Muscle layer of duodenum (tissue), 2 donors: ENCODE measurements around the gene VSTM2L.

Source experiments
- H3K27ac ChIP-seq: one replicate; pipeline ENCODE4 v1.7.0; 2013; ENCODE audit warnings: mild to moderate bottlenecking, low read length
- H3K27me3 ChIP-seq: one replicate; pipeline ENCODE4 v1.7.0; 2013; ENCODE audit warnings: low read depth, mild to moderate bottlenecking, control low read depth, low read length
- H3K36me3 ChIP-seq, 2 donors: one replicate each; pipeline ENCODE4 v1.7.0; 2013; ENCODE audit warnings: low read length in 2 of 2, control low read depth in 1 of 2, mild to moderate bottlenecking in 1 of 2; ENCODE audit not compliant: insufficient read depth in 2 of 2, control insufficient read depth in 1 of 2
- H3K4me1 ChIP-seq, 2 donors: one replicate each; pipeline ENCODE4 v1.7.0; 2013; ENCODE audit warnings: low read length in 2 of 2, mild to moderate bottlenecking in 2 of 2, control low read depth in 1 of 2, moderate library complexity in 1 of 2; ENCODE audit not compliant: insufficient read depth in 2 of 2, control insufficient read depth in 1 of 2
- H3K4me3 ChIP-seq, 2 donors: one replicate each; pipeline ENCODE4 v1.7.0; 2013; ENCODE audit warnings: low read length in 2 of 2, low read depth in 1 of 2, mild to moderate bottlenecking in 1 of 2
- H3K9me3 ChIP-seq, 2 donors: one replicate each; pipeline ENCODE4 v1.7.0; 2013; ENCODE audit warnings: low read length in 2 of 2, control low read depth in 1 of 2, mild to moderate bottlenecking in 1 of 2; ENCODE audit not compliant: control insufficient read depth in 1 of 2
- donor health status: healthy.

VSTM2L gene

GRCh38 chr20:37935435-37935834, 32.5 kb downstream of the VSTM2L start:
- Histone ChIP-seq H3K4me3 (no peak overlapping the region), H3K27ac (no peak overlapping the region), H3K4me1 (no peaks in the 10 kb centered on the region), H3K36me3 (no peaks in the 10 kb centered on the region), H3K27me3 (no peaks in the 10 kb centered on the region), H3K9me3 (no peaks in the 10 kb centered on the region)

GRCh38 chr20:37936041-37936440, 33.1 kb downstream of the VSTM2L start:
- H3K36me3 ChIP-seq = no peaks in the 10 kb centered on the region
- H3K27me3 ChIP-seq = no peaks in the 10 kb centered on the region
- H3K4me3 ChIP-seq = no peak overlapping the region
- H3K4me1 ChIP-seq = no peaks in the 10 kb centered on the region
- no peaks in the 10 kb centered on the region for H3K9me3 ChIP-seq
- no peak overlapping the region for H3K27ac ChIP-seq

DNA sequence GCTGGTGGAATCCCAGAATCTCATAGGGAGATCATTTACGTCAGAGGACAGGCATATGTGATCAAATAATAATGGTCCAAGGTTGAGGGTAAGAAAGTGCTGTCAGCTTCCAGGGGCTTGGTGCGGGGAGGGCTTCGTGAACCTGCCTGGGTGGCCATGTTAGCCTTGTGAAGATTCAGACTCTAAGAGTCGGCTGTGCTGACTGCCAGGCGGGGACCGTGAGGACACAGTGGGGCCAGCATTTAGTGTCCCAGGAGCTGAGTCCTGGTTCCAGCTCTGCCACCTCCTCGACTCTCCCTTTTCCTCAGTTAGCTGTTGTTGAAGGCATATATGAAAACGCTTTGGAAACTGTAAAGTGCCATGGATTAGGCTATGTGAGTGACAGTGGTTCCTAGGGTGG, 33.5 kb downstream of the VSTM2L start:
- Histone ChIP-seq H3K4me1 (no peaks in the 10 kb centered on the region), H3K27me3 (no peaks in the 10 kb centered on the region), H3K27ac (no peak overlapping the region), H3K36me3 (no peaks in the 10 kb centered on the region), H3K4me3 (no peak overlapping the region), H3K9me3 (no peaks in the 10 kb centered on the region)

- no peak overlapping the region for H3K4me3 ChIP-seq
- H3K27ac ChIP-seq = no peak overlapping the region
- H3K27me3 ChIP-seq = no peaks in the 10 kb centered on the region
- H3K9me3 ChIP-seq = no peaks in the 10 kb centered on the region
- no peaks in the 10 kb centered on the region for H3K4me1 ChIP-seq
- no peaks in the 10 kb centered on the region for H3K36me3 ChIP-seq
Observed at GRCh38 chr20:37937686-37938085, 34.8 kb downstream of the VSTM2L start.

DNA sequence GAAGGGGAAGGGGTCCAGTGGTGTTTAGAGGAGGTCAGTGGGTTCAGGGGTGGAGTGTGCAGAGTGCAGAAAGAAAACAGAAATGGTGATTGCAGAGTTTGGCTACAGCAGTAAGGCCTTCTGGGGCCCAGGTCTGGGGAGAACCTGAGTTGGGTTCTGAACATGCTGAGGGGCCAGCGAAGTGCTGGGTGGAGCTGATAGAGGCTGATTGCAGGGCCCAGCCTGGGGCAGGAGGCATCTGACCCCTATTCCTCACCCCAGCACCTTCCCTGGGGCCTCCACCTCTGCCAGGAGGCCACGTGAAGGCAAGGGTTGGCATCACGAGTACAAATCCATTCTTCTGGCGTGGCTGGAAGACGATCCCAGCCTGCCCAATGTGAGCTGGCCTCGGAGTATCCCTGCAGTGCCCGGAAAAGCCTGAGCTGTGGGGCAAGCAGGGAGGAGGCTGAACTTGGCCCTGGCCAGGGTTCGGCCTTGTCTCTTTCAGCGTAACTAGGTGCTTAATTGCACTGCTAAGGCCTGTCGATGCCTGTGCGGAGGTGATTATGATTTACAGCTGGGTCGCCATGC, 35.3 kb downstream of the VSTM2L start:
- Histone ChIP-seq H3K36me3 (no peaks in the 10 kb centered on the region), H3K27ac (no peak overlapping the region), H3K4me3 (no peak overlapping the region), H3K4me1 (no peaks in the 10 kb centered on the region), H3K27me3 (no peaks in the 10 kb centered on the region), H3K9me3 (no peaks in the 10 kb centered on the region)

DNA sequence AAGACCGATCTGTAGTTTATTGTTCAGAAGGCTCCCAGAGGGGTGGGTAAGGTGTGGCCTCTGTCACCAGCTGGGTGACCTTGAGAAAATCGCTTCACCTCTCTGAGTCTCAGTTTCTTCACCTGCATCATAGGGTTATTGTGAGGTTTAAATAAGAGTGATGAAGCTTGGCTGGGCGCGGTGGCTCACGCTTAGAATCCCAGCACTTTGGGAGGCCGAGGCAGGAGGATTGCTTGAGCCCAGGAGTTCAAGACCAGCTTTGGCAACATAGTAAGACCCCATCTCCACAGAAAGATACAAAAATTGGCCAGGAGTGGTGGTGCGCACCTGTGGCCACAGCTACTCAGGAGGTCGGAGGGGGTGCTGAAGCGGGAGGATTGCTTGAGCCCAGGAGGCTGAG, 36.0 kb downstream of the VSTM2L start:
- Histone ChIP-seq H3K9me3 (no peaks in the 10 kb centered on the region), H3K4me1 (no peaks in the 10 kb centered on the region), H3K36me3 (no peaks in the 10 kb centered on the region), H3K27me3 (no peaks in the 10 kb centered on the region), H3K27ac (no peak overlapping the region), H3K4me3 (no peak overlapping the region)

GRCh38 chr20:37939701-37940560, 37.0 kb downstream of the VSTM2L start:
- Histone ChIP-seq H3K4me1 (no peaks in the 10 kb centered on the region), H3K36me3 (no peaks in the 10 kb centered on the region), H3K27ac (no peak overlapping the region), H3K9me3 (no peaks in the 10 kb centered on the region), H3K4me3 (no peak overlapping the region), H3K27me3 (no peaks in the 10 kb centered on the region)

DNA sequence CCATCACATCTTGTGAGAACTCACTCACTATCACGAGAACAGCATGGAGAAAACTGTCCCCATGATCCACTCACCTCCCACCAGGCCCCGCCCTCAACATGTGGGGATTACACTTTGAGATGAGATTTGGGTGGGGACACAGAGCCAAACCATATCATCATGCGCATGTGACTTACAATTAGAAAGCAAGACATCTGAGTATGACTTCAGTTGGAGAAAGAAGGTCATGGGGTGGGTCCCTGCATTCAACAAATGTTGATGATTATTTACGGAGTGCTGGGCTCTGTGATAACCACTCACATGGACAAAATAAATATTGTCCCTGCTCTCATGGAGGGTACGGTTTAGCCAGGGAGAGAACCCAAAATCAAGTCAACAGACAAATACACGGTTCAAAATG, 37.9 kb downstream of the VSTM2L start:
- Histone ChIP-seq H3K27ac (no peak overlapping the region), H3K36me3 (no peaks in the 10 kb centered on the region), H3K4me3 (no peak overlapping the region), H3K4me1 (no peaks in the 10 kb centered on the region), H3K9me3 (no peaks in the 10 kb centered on the region), H3K27me3 (no peaks in the 10 kb centered on the region)

DNA sequence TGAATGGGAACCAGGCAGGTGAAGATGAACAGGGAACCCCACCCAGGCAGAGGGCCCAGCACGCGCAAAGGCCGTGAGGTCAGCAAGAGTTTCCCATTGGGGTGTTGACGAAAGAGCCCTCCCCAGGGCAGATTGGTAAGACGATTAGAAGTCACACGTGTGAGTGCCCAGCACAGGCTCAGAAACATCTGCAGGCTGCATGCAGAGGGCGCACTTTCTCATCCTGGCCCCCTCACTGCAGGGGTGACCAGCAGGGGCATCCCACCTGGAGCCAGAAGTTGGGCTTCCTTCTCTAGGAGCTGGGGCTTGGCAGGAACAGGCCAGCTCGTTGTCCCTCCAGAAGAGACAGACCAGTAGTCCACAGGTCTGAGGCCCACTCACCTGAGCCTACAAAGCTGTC, 38.4 kb downstream of the VSTM2L start:
- no peaks in the 10 kb centered on the region for H3K4me1 ChIP-seq
- H3K9me3 ChIP-seq = no peaks in the 10 kb centered on the region
- no peaks in the 10 kb centered on the region for H3K36me3 ChIP-seq
- H3K27me3 ChIP-seq = no peaks in the 10 kb centered on the region
- H3K27ac ChIP-seq = no peak overlapping the region
- H3K4me3 ChIP-seq = no peak overlapping the region

DNA sequence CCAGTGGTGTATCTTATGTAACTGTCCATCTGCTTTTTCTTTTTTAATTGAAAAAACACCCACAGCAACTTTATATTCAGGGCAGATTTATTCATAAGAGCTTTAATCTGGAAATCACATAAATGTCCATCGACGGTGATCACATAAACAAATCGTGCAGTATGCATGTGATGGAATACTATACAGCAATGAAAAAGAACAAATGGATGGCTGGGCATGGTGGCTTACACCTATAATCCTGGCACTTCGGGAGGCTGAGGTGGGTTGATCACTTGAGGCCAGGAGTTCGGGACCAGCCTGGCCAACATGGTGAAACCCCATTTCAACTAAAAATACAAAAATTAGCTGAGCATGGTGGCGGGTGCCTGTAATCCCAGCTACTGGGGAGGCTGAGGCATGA, 39.1 kb downstream of the VSTM2L start:
- Histone ChIP-seq H3K27ac (no peak overlapping the region), H3K4me3 (no peak overlapping the region), H3K27me3 (no peaks in the 10 kb centered on the region), H3K36me3 (no peaks in the 10 kb centered on the region), H3K9me3 (no peaks in the 10 kb centered on the region), H3K4me1 (no peaks in the 10 kb centered on the region)

- no peaks in the 10 kb centered on the region for H3K36me3 ChIP-seq
- no peak overlapping the region for H3K4me3 ChIP-seq
- H3K4me1 ChIP-seq = no peaks in the 10 kb centered on the region
- H3K27ac ChIP-seq = no peak overlapping the region
- peaks cover 0 to 4% of the 10 kb centered on the region in 2 donors for H3K9me3 ChIP-seq
- H3K27me3 ChIP-seq = no peaks in the 10 kb centered on the region
Observed at GRCh38 chr20:37943033-37943432, 40.1 kb downstream of the VSTM2L start.
